Mesenchymal stem cell (in vitro differentiated cells and primary cell): ENCODE measurements around the gene BBS4.

Experiments
- DNase-seq: peaks from one replicate; pipeline ENCODE4 v3.0.0-alpha.2; 2013
- H2AFZ ChIP-seq: one replicate; pipeline ENCODE4 v1.6.1; 2013; ENCODE audit warnings: low read depth, mild to moderate bottlenecking, control low read depth, inconsistent platforms, low read length, moderate library complexity
- H2AK5ac ChIP-seq: 2 replicates; pipeline ENCODE4 v1.6.1; 2013; ENCODE audit warnings: low read length, moderate library complexity, mild to moderate bottlenecking, inconsistent platforms; ENCODE audit not compliant: severe bottlenecking
- H2BK120ac ChIP-seq: one replicate; pipeline ENCODE4 v1.6.1; 2013; ENCODE audit warnings: low read depth, mild to moderate bottlenecking, inconsistent platforms, low read length, moderate library complexity
- H2BK12ac ChIP-seq, 2 experiments: one replicate each; pipeline ENCODE4 v1.6.1; 2013; ENCODE audit warnings: inconsistent platforms in 2 of 2, low read length in 2 of 2, mild to moderate bottlenecking in 2 of 2, moderate library complexity in 2 of 2, control low read depth in 1 of 2
- H2BK15ac ChIP-seq: one replicate; pipeline ENCODE4 v1.6.1; 2013; ENCODE audit warnings: mild to moderate bottlenecking, low read depth, inconsistent platforms; ENCODE audit not compliant: poor library complexity, severe bottlenecking
- H2BK5ac ChIP-seq: 2 replicates; pipeline ENCODE4 v1.6.1; 2013; ENCODE audit warnings: low read depth, mild to moderate bottlenecking, low read length, control low read depth, inconsistent platforms; ENCODE audit not compliant: poor library complexity, severe bottlenecking
- H3K14ac ChIP-seq, 2 experiments: one replicate each; pipeline ENCODE4 v1.6.1; 2013; ENCODE audit warnings: inconsistent platforms in 2 of 2, low read length in 2 of 2, control low read depth in 1 of 2, mild to moderate bottlenecking in 1 of 2, moderate library complexity in 1 of 2
- H3K18ac ChIP-seq, 2 experiments: one replicate each; pipeline ENCODE4 v1.6.1; 2013; ENCODE audit warnings: inconsistent platforms in 2 of 2, low read length in 2 of 2, control low read depth in 1 of 2, low read depth in 1 of 2, mild to moderate bottlenecking in 1 of 2
- H3K23ac ChIP-seq, 2 experiments: one replicate each; pipeline ENCODE4 v1.6.1; 2013; ENCODE audit warnings: inconsistent platforms in 2 of 2, low read length in 2 of 2, mild to moderate bottlenecking in 2 of 2, moderate library complexity in 2 of 2, control low read depth in 1 of 2
- H3K27ac ChIP-seq: 2 replicates; pipeline ENCODE4 v1.5.1; 2013; ENCODE audit warnings: mild to moderate bottlenecking, moderate library complexity, low read length, control low read depth, inconsistent platforms; ENCODE audit not compliant: poor library complexity, severe bottlenecking
- H3K27me3 ChIP-seq, 2 experiments: 2 replicates each; pipeline versions ENCODE4 v1.6.1 to v1.7.0; 2013; ENCODE audit warnings: low read length in 2 of 2, mild to moderate bottlenecking in 2 of 2, moderate library complexity in 2 of 2, control low read depth in 1 of 2, inconsistent platforms in 1 of 2; ENCODE audit not compliant: control insufficient read depth in 1 of 2, insufficient read depth in 1 of 2
- H3K36me3 ChIP-seq, 2 experiments: 2 replicates each; pipeline versions ENCODE4 v1.6.1 to v1.7.0; 2013; ENCODE audit warnings: low read length in 2 of 2, control low read depth in 1 of 2, inconsistent platforms in 1 of 2, low read depth in 1 of 2, mild to moderate bottlenecking in 1 of 2; ENCODE audit not compliant: insufficient read depth in 2 of 2, control insufficient read depth in 1 of 2
- H3K4ac ChIP-seq, 2 experiments: one replicate each; pipeline ENCODE4 v1.6.1; 2013; ENCODE audit warnings: inconsistent platforms in 2 of 2, low read length in 2 of 2, mild to moderate bottlenecking in 2 of 2, moderate library complexity in 2 of 2, control low read depth in 1 of 2, low read depth in 1 of 2
- H3K4me1 ChIP-seq: 2 replicates; pipeline ENCODE4 v1.6.1; 2013; ENCODE audit warnings: low read depth, low read length, control low read depth; ENCODE audit not compliant: control insufficient read depth, insufficient read depth
- H3K4me2 ChIP-seq: 2 replicates; pipeline ENCODE4 v1.6.1; 2013; ENCODE audit warnings: low read length, mild to moderate bottlenecking, inconsistent platforms; ENCODE audit not compliant: poor library complexity, severe bottlenecking
- H3K4me3 ChIP-seq, 2 experiments: 2 replicates each; pipeline versions ENCODE4 v1.5.1 to v1.7.0; 2013; ENCODE audit warnings: low read length in 2 of 2, mild to moderate bottlenecking in 2 of 2, control low read depth in 1 of 2, low read depth in 1 of 2; ENCODE audit not compliant: insufficient read depth in 1 of 2
- H3K79me1 ChIP-seq: replicated peaks from 2 replicates; pipeline ENCODE4 v1.6.1; 2013; ENCODE audit warnings: mild to moderate bottlenecking, control low read depth, low read length, inconsistent platforms; ENCODE audit not compliant: poor library complexity, severe bottlenecking
- H3K9ac ChIP-seq: 2 replicates; pipeline ENCODE4 v1.7.0; 2013; ENCODE audit warnings: mild to moderate bottlenecking, low read length, moderate library complexity
- H3K9me3 ChIP-seq: 2 replicates; pipeline ENCODE4 v1.7.0; 2013; ENCODE audit warnings: mild to moderate bottlenecking, low read length; ENCODE audit not compliant: control insufficient read depth
- H4K8ac ChIP-seq: one replicate; pipeline ENCODE4 v1.6.1; 2013; ENCODE audit warnings: inconsistent platforms, mild to moderate bottlenecking, low read length, moderate library complexity
- H4K91ac ChIP-seq: one replicate; pipeline ENCODE4 v1.6.1; 2013; ENCODE audit warnings: mild to moderate bottlenecking, low read length, inconsistent platforms
- WGBS: methylation state at CpG from one replicate; pipeline ENCODE4 v1.1.7; 2013; ENCODE audit warnings: mixed read lengths; 5-methylcytosine and 5-hydroxymethylcytosine counted together

BBS4 gene

GRCh38 chr15:72682772-72683171, 3.2 kb upstream of the BBS4 start:
- H3K4me2 ChIP-seq, result no peak overlapping the region
- no peak overlapping the region for H3K4me3 ChIP-seq
- no peak overlapping the region for H3K4ac ChIP-seq
- H3K27me3 ChIP-seq, result peaks cover 14 to 31% of the 10 kb centered on the region in 2 experiments
- H2BK5ac ChIP-seq, result no peak overlapping the region
- H3K9me3 ChIP-seq, result no peaks in the 10 kb centered on the region
- H2BK15ac ChIP-seq, result no peak overlapping the region
- no peak overlapping the region for H3K23ac ChIP-seq
- no peak overlapping the region for H3K27ac ChIP-seq
- no peak for DNase-seq
- no peak overlapping the region for H2BK12ac ChIP-seq
- H4K8ac ChIP-seq, result no peak overlapping the region
- H3K9ac ChIP-seq, result no peak overlapping the region
- WGBS, result 95% methylated on average over 3 of the region's 3 CpGs
- no peak overlapping the region for H2AFZ ChIP-seq
- H4K91ac ChIP-seq, result no peak overlapping the region
- no peaks in the 10 kb centered on the region for H3K36me3 ChIP-seq
- no peak overlapping the region for H2AK5ac ChIP-seq
- H3K79me1 ChIP-seq, result no peaks in the 10 kb centered on the region
- H3K4me1 ChIP-seq, result peaks cover 1% of the 10 kb centered on the region
- H3K18ac ChIP-seq, result no peak overlapping the region
- no peak overlapping the region for H3K14ac ChIP-seq
- no peak overlapping the region for H2BK120ac ChIP-seq

GRCh38 chr15:72685301-72685924, 594 bp upstream of the BBS4 start:
- Histone ChIP-seq H3K27ac (peak overlapping the region; percentile 92), H2AFZ (peak overlapping the region; percentile 90), H3K36me3 (no peaks in the 10 kb centered on the region), H3K18ac (peak overlapping the region; percentile 92 to 99), H3K23ac (no peak overlapping the region), H3K4me1 (peaks cover 1% of the 10 kb centered on the region), H3K14ac (no peak overlapping the region), H4K8ac (peak overlapping the region; percentile 97), H4K91ac (peak overlapping the region; percentile 61), H3K4me3 (peak overlapping the region; percentile 62 to 94), H2BK120ac (no peak overlapping the region), H2BK5ac (no peak overlapping the region), H3K9ac (peak overlapping the region; percentile 96), H3K9me3 (no peaks in the 10 kb centered on the region), H3K4ac (peak overlapping the region; percentile 47 to 62), H3K27me3 (peaks cover 0 to 7% of the 10 kb centered on the region in 2 experiments), H2BK12ac (no peak overlapping the region), H3K4me2 (peak overlapping the region; percentile 85), H2AK5ac (no peak overlapping the region), H2BK15ac (peak overlapping the region; percentile 94), H3K79me1 (peaks cover 9% of the 10 kb centered on the region)
- no peak for DNase-seq
- WGBS, result 34% methylated on average over 21 of the region's 23 CpGs

- Histone ChIP-seq H3K14ac (no peak overlapping the region), H2BK12ac (no peak overlapping the region), H3K9ac (no peak overlapping the region), H3K23ac (no peak overlapping the region), H2BK120ac (no peak overlapping the region), H4K8ac (no peak overlapping the region), H3K9me3 (no peaks in the 10 kb centered on the region), H3K4me2 (no peak overlapping the region), H3K27me3 (no peaks in the 10 kb centered on the region), H2AFZ (no peak overlapping the region), H3K18ac (no peak overlapping the region), H3K4ac (no peak overlapping the region), H2BK5ac (no peak overlapping the region), H3K36me3 (no peaks in the 10 kb centered on the region), H2BK15ac (no peak overlapping the region), H3K79me1 (peaks cover 12% of the 10 kb centered on the region), H2AK5ac (no peak overlapping the region), H3K27ac (no peak overlapping the region), H3K4me3 (no peak overlapping the region), H4K91ac (no peak overlapping the region), H3K4me1 (peaks cover 1% of the 10 kb centered on the region)
- WGBS, result no CpG with 5 or more reads among the region's 5 CpGs
- no peak for DNase-seq
These were observed 2.7 kb downstream of the BBS4 start for GRCh38 chr15:72688697-72689096.

- H3K79me1 ChIP-seq, result peaks cover 12% of the 10 kb centered on the region
- no peaks in the 10 kb centered on the region for H3K36me3 ChIP-seq
- H3K23ac ChIP-seq, result no peak overlapping the region
- H2AFZ ChIP-seq, result no peak overlapping the region
- H3K4me2 ChIP-seq, result no peak overlapping the region
- H2BK120ac ChIP-seq, result no peak overlapping the region
- H3K4me3 ChIP-seq, result no peak overlapping the region
- no peak overlapping the region for H3K4ac ChIP-seq
- H3K4me1 ChIP-seq, result peaks cover 1% of the 10 kb centered on the region
- no peaks in the 10 kb centered on the region for H3K9me3 ChIP-seq
- no peak for DNase-seq
- H2BK15ac ChIP-seq, result no peak overlapping the region
- no peak overlapping the region for H4K8ac ChIP-seq
- H3K27me3 ChIP-seq, result no peaks in the 10 kb centered on the region
- H2BK12ac ChIP-seq, result no peak overlapping the region
- H3K14ac ChIP-seq, result no peak overlapping the region
- H2AK5ac ChIP-seq, result no peak overlapping the region
- no peak overlapping the region for H3K9ac ChIP-seq
- H3K27ac ChIP-seq, result no peak overlapping the region
- 87% methylated on average over 3 of the region's 5 CpGs for WGBS
- H3K18ac ChIP-seq, result no peak overlapping the region
- no peak overlapping the region for H2BK5ac ChIP-seq
- H4K91ac ChIP-seq, result no peak overlapping the region
These were observed 4.9 kb downstream of the BBS4 start for GRCh38 chr15:72690938-72691337.
